IMR-90 (cell line): Measurements from ENCODE around the gene IL36RN.
"Not testable (repeated sequence)": the region's sequence is repeated elsewhere in the genome, so short reads cannot be mapped to it uniquely, and the experiment has no call there.

Source experiments
- BHLHE40 ChIP-seq: fragments of 150-350 bp; IDR thresholded peaks from 2 replicates; pipeline ENCODE4 v1.6.1; 2016; ENCODE audit warnings: mild to moderate bottlenecking, low read depth, low read length
- CEBPB ChIP-seq: IDR thresholded peaks from 2 replicates; pipeline ENCODE4 v1.6.1; 2012; ENCODE audit warnings: low read depth, low read length, improper control_type of control experiment
- CHD1 ChIP-seq: IDR thresholded peaks from 2 replicates; pipeline ENCODE4 v1.6.1; 2012; ENCODE audit warnings: low read depth, low read length, improper control_type of control experiment
- CTCF ChIP-seq: conservative IDR thresholded peaks from 2 replicates; pipeline ENCODE4 v1.5.1; 2012; ENCODE audit warnings: mild to moderate bottlenecking, low read depth, low read length, improper control_type of control experiment
- FOS ChIP-seq: fragments of 150-350 bp; IDR thresholded peaks from 2 replicates; pipeline ENCODE4 v1.6.1; 2016; ENCODE audit warnings: low read depth, low read length
- MAFK ChIP-seq: IDR thresholded peaks from 2 replicates; pipeline ENCODE4 v1.6.1; 2012; ENCODE audit warnings: low read depth, low read length, improper control_type of control experiment
- MXI1 ChIP-seq: IDR thresholded peaks from 2 replicates; pipeline ENCODE4 v1.6.1; 2012; ENCODE audit warnings: low read depth, mild to moderate bottlenecking, low read length, moderate library complexity, borderline replicate concordance
- NFE2L2 ChIP-seq: fragments of 150-350 bp; IDR thresholded peaks from 2 replicates; pipeline ENCODE4 v1.6.1; 2016; ENCODE audit warnings: low read depth, mild to moderate bottlenecking, low read length
- POLR2A ChIP-seq: IDR thresholded peaks from 2 replicates; pipeline ENCODE4 v1.6.1; 2012; ENCODE audit warnings: mild to moderate bottlenecking, low read depth, low read length
- RAD21 ChIP-seq: IDR thresholded peaks from 2 replicates; pipeline ENCODE4 v1.6.1; 2012; ENCODE audit warnings: low read length, improper control_type of control experiment
- RCOR1 ChIP-seq: IDR thresholded peaks from 2 replicates; pipeline ENCODE4 v1.6.1; 2012; ENCODE audit warnings: mild to moderate bottlenecking, low read length, improper control_type of control experiment; ENCODE audit not compliant: insufficient replicate concordance
- RFX5 ChIP-seq: IDR thresholded peaks from 2 replicates; pipeline ENCODE4 v1.8.0; 2012; ENCODE audit warnings: low read depth, mild to moderate bottlenecking, low read length, moderate library complexity
- SMC3 ChIP-seq: fragments of 150-350 bp; IDR thresholded peaks from 2 replicates; pipeline ENCODE4 v1.6.1; 2016; ENCODE audit warnings: low read depth, mild to moderate bottlenecking, antibody characterized with exemption, low read length, moderate library complexity
- USF2 ChIP-seq: fragments of 150-350 bp; IDR thresholded peaks from 2 replicates; pipeline ENCODE4 v1.6.1; 2017; ENCODE audit warnings: mild to moderate bottlenecking, antibody characterized with exemption, low read length, low read depth

GRCh38 chr2:113096306-113096705 lies 37.3 kb downstream of the IL36RN start:
- TF ChIP-seq CTCF, POLR2A, MXI1, USF2, RCOR1, SMC3, MAFK, RAD21, BHLHE40, NFE2L2, CEBPB, RFX5, CHD1, FOS: not testable (repeated sequence)
